HG02798 (cell line): ENCODE measurements around the gene BCL2L13.
A peak's percentile ranks its signal among the peaks of the same experiment; 100 is the strongest.

Source experiments
- ATAC-seq: cut with Tn5 transposase; IDR thresholded peaks from one replicate; pipeline ENCODE4 v1.9.1; 2021; ENCODE audit warnings: mild to moderate bottlenecking; ENCODE audit not compliant: unreplicated experiment, poor library complexity

The BCL2L13 gene

DNA sequence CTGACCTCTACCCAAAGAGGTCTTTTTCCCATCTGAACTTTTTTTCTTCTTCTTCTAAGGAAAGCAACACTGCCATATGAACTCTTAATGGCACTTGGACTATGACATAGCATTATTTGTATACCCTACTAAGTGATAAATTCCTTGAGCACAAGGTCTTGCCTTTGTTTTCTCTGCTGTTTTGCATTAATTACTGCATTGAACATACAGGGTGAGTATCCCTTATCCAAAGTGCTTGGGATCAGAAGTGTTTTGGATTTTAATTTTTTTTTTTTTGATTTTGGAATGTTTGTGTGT lies 86.9 kb downstream of the BCL2L13 start:
- ATAC-seq, result no peak

GRCh38 chr22:17726006-17726927 lies 87.7 kb downstream of the BCL2L13 start:
- ATAC-seq, result no peak

DNA sequence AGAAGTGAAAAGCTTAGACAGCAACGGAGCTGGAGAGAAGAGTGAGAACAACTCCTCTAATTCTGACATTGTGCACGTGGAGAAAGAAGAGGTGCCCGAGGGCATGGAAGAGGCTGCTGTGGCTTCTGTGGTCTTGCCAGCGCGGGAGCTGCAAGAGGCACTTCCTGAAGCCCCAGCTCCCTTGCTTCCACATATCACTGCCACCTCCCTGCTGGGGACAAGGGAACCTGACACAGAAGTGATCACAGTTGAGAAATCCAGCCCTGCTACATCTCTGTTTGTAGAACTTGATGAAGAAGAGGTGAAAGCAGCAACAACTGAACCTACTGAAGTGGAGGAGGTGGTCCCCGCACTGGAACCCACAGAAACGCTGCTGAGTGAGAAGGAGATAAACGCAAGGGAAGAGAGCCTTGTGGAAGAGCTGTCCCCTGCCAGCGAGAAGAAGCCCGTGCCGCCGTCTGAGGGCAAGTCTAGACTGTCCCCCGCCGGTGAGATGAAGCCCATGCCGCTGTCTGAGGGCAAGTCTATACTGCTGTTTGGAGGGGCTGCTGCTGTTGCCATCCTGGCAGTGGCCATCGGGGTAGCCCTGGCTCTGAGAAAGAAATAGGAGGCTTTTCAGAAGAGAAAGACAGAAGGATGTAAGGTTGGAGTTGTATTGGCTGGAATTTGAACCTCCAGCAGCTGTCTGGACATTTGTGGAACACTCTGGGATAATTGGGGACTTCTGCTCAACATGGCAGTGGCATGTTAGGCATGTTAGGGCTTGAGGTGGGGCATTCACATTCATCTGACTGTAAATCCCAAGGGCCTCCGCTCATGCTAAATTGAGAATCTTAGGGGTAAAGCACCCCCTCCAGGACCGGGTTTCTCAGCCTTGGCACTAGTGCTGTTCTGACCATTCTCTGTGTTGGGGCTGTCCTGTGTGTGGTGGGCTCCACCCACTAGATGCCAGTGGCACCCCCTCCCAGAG lies 88.7 kb downstream of the BCL2L13 start:
- no peak for ATAC-seq

DNA sequence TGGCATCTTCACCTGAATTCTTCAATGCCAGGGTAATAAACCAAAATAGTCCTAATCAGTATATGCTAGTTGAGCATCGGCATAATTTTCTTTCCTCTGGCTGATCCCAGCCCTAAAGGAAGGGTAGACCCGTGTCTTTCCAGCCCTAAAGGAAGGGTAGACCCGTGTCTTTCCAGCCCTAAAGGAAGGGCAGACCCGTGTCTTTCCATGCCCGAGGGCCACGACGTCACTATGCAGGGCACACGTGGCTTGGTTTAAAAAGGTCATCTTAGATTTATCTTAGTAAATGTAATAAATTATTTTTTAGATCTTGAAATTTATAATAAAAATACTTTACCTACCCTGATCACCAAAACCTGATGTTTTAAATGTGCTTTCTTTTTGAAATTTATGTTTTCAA lies 90.2 kb downstream of the BCL2L13 start:
- ATAC-seq, result no peak

DNA sequence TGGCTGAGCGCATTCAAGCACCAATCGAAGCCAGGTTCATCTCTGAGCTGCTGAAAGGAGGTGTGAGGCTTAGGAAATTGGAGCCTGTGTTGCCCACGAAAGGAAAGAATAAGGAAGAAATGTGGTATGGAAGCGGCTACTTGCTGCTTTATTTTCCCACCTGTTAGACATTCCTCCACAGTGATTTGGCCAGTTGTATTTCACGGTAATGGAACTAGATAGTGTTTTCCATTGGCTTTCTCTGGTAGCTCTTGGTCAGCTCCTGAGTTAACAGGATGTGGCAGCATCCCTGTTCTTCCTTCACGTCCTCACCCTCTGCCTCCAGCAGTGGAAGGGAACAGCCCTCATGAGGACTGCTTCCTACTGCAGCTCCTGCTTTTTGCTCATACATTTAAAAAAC lies 91.0 kb downstream of the BCL2L13 start:
- no peak for ATAC-seq

- ATAC-seq, result no peak
These were observed 93.8 kb downstream of the BCL2L13 start for GRCh38 chr22:17732251-17732854.

- no peak for ATAC-seq
These were observed 94.9 kb downstream of the BCL2L13 start for GRCh38 chr22:17733466-17733865.

- ATAC-seq, result no peak
These were observed 95.6 kb downstream of the BCL2L13 start for GRCh38 chr22:17734187-17734586.

GRCh38 chr22:17738386-17739128 lies 100.0 kb downstream of the BCL2L13 start:
- no peak for ATAC-seq

DNA sequence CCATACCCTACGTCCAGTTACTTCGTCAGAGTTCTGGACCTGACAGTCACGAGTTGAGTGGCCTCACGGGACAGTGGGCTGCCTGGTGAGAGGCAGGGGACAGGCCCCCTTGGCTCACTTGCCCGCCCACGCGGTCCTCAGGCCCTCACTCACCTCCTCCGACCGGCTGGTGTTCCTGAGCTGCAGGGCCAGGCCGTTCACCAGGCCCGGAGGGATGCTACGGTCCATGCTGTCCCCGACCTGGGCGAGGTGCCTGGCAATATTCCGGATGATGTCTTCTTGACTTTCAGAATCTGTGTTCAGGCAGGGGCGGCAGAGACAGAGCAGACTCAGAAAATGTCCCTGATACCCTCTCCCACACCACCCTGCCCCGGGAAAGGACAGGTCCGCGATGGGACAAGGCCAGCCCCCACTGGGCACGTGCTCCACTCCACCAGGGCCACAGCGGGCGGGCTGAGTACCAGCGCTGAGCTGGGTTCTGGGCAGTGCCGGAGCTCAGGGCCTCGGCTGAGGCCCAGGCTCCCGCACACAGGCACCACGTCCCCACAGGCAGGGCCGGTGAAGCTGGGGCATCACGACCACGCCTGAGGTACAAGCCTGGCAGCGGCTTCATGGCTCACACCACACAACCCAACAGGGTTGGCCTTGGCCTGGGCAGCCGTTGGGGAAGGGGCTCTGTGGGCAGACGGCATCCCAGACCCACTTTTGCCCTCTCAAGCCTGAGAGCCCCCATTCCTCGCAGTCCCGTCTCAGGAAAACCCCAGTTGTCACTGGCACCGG lies 100.8 kb downstream of the BCL2L13 start:
- ATAC-seq, result no peak

DNA sequence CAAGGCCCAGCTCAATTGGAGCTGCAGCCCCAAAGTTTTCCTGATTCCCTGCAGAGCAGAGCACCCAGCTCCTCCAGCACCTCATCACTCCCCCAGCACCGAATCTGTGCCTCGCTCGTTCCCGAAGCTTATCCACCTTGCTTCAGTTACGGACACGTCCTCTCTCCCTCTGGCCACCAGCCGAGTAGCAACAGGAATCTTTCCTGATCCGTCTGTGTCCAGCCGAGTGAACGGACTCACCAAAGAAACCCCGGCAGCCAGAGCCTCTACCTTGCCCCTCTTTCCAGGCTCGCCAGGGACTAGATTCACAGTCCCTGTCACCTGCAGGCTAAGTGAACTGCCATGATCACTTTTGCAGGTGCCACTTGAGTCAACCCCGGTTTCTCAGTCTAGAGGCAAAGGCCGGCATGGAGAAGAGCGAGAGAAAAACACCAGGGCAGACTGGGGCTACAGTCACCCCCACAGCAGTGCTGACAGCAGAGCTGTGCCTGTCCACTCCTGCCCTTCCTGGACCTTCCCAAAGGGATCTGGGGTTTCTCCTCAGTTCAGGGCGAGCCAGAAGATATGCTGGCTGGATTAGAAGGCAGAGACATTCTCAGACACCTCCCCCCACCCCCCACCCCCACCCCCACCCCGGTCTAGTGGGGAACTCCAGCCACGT lies 103.4 kb downstream of the BCL2L13 start:
- no peak for ATAC-seq

DNA sequence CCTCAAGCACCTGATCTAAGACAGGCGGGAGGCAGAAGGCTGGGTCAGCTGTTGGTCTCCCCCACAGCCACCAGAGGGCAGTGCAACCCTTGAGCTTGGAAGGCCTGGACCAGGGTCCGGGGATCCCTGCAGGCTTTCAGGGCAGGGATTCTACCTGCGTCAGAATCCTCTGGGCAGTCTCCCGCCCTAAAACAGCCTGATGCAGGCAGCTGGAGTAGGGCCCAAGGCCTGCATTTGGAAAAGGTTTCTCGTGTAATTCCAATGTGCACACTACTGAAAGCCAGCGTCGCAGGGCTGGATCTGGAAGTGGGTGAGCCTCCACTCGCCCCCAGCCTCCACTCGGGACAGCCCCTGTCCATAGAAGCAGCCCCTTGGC lies 104.0 kb downstream of the BCL2L13 start:
- peak; percentile 62 for ATAC-seq

DNA sequence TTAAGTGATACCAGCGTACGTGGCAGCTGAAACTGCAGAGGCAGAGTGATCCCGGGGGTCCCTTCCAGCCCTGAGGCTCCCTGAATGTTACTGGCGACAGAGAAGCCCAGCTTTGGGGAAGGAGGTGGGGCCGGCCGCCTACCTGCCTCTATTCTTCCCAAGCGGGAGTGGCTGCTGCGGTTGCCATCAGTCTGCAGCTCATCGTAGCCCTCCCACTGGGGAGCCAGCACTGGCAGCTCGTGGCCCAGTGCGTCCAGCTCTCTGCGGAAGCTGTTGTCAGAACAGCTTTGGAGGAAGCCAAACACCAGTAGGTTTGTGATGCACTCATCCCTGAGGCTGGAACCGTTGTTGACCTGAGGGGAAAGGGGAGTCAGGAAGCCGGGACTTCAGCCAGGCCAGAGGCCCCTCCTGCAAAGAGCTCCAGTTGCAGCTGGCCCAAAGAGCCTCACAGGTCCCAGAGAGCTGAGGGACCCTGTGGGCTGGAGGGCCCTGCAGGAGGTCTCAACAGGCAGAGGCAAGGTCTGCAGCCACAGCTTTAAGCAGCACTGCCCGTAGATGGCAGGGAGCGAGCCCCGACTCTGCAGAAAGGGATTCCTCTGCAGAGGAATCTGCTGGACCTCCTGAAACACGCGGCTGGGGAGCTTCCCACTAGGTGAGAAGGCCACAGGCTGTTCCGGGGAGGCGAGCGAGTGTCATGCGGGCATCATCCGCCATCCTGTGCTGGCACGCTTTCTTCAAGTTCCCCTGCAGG lies 105.3 kb downstream of the BCL2L13 start:
- no peak for ATAC-seq

DNA sequence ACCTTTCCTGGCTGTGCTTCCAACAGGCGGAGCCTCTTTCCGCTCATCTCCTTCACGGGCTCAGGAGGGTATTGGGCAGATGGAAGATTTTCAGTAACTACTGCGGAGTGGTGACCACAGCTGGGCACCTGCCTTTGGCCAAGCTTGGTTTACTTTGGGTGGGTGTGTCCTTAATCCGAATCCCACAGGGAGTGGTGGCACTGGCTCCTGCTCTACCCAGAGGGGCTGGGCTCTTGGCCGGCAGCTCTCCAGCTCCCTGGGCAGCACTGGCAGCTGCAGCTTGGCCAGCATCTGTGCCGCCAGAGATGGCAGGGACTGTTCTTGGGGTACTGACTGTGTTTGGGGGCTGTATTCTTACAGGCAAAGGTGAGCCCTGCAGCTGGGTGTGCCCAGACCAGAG lies 105.9 kb downstream of the BCL2L13 start:
- ATAC-seq, result no peak

GRCh38 chr22:17746916-17747315 lies 108.4 kb downstream of the BCL2L13 start:
- ATAC-seq, result no peak

DNA sequence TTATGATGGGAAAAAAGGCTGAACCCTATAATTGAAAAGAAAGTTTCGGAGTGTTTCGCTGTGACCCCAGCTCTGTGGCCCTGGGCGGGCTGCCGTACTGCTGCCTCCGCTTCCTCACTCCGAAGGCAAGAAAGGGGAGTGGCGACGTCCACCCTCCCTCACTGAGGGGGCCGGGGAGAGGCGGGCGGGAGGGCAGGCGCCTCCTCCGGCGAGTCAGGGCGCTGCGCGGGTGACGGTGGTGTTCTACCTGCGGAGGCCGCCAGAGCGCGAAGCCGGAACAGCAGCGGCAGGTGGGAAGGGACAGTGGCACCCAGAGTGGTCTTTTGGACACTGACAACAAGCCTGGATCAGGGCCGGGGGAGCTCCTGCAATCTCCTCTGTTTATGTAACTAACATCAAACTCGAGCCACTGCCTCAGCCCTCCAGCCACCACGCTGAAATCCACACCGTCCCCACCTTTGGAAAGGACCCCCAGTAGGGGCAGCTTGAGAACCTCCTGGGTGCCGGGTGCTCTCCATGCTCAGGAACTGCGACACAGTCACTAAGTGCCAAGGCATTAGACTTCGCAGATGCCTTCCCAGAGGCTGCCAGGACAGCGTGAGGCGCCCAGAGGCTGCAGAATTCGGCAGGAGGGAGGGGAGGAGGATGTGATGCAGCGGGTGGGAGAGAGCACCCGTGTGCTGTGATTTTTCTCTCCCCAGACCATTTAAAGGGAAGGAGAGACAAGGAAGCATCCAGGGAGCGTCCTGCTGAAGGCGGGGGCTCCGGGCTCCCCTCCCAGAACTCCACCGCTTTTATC lies 110.2 kb downstream of the BCL2L13 start:
- ATAC-seq, result no peak

GRCh38 chr22:17749605-17750395 lies 111.2 kb downstream of the BCL2L13 start:
- no peak for ATAC-seq
